GM23338 (cell line): ENCODE results near the gene CHRD. TPM values are rescaled to one million over a fixed set of nuclear protein-coding genes. Genes with fewer than 3 reads are reported as not detected.

Source experiments
- ATAC-seq: fragments of 200-7000 bp; cut with Tn5 transposase; 3 replicates; pipeline ENCODE4 v1.9.1; 2020
- DNase-seq: peaks from one replicate; pipeline ENCODE4 v3.0.0-alpha.2; 2015; ENCODE audit warnings: low spot score
- H2AFZ ChIP-seq: fragments of 200-600 bp; sonication (generic); 2 replicates; pipeline ENCODE4 v1.8.0; 2016; ENCODE audit warnings: antibody characterized with exemption, mild to moderate bottlenecking, moderate library complexity
- H3F3A ChIP-seq: fragments of 200-600 bp; sonication (generic); replicated peaks from 2 replicates; pipeline ENCODE4 v1.8.0; 2017; ENCODE audit warnings: antibody characterized with exemption, mixed run types, low read depth
- H3K27ac ChIP-seq: fragments of 200-600 bp; sonication (generic); 2 replicates; pipeline ENCODE4 v1.6.1; 2016; ENCODE audit warnings: low read depth
- H3K27me3 ChIP-seq: fragments of 200-600 bp; sonication (generic); 2 replicates; pipeline ENCODE4 v1.8.0; 2016; ENCODE audit warnings: mild to moderate bottlenecking, mixed run types, moderate library complexity; ENCODE audit not compliant: insufficient read depth
- H3K36me3 ChIP-seq: fragments of 200-600 bp; sonication (generic); 2 replicates; pipeline ENCODE4 v1.8.0; 2016; ENCODE audit warnings: mild to moderate bottlenecking; ENCODE audit not compliant: insufficient read depth
- H3K4me1 ChIP-seq: fragments of 200-600 bp; sonication (generic); 2 replicates; pipeline ENCODE4 v1.8.0; 2016; ENCODE audit warnings: mild to moderate bottlenecking, moderate library complexity; ENCODE audit not compliant: insufficient read depth
- H3K4me2 ChIP-seq: fragments of 200-600 bp; sonication (generic); 2 replicates; pipeline ENCODE4 v1.7.1; 2017; ENCODE audit warnings: mixed run types
- H3K4me3 ChIP-seq: fragments of 200-600 bp; sonication (generic); 2 replicates; pipeline ENCODE4 v1.6.1; 2016; ENCODE audit warnings: mixed run types
- H3K79me2 ChIP-seq: fragments of 200-600 bp; sonication (generic); replicated peaks from 2 replicates; pipeline ENCODE4 v1.8.0; 2017; ENCODE audit warnings: mild to moderate bottlenecking; ENCODE audit not compliant: insufficient read depth
- H3K9me2 ChIP-seq: fragments of 200-600 bp; sonication (generic); 2 replicates; pipeline ENCODE4 v1.8.0; 2017; ENCODE audit not compliant: insufficient read depth
- H4K20me1 ChIP-seq: fragments of 200-600 bp; sonication (generic); replicated peaks from 2 replicates; pipeline ENCODE4 v1.8.0; 2017; ENCODE audit warnings: mild to moderate bottlenecking; ENCODE audit not compliant: insufficient read depth
- H3K27ac Mint-ChIP-seq: 2 replicates; pipeline ENCODE4 v1.8.0; 2020; ENCODE audit warnings: inconsistent platforms, mild to moderate bottlenecking, moderate library complexity, mixed read lengths
- H3K27me3 Mint-ChIP-seq: 3 replicates; pipeline ENCODE4 v1.8.0; 2022; ENCODE audit warnings: low read depth, mild to moderate bottlenecking, moderate library complexity, mixed read lengths, inconsistent platforms; ENCODE audit not compliant: insufficient read depth, poor library complexity
- H3K36me3 Mint-ChIP-seq: 3 replicates; pipeline ENCODE4 v1.8.0; 2021; ENCODE audit warnings: low read depth, mild to moderate bottlenecking, inconsistent platforms, moderate library complexity, mixed read lengths
- H3K4me1 Mint-ChIP-seq: 3 replicates; pipeline ENCODE4 v1.8.0; 2020; ENCODE audit warnings: mild to moderate bottlenecking, inconsistent platforms, mixed read lengths
- H3K4me3 Mint-ChIP-seq: 3 replicates; pipeline ENCODE4 v1.8.0; 2021; ENCODE audit warnings: moderate library complexity, mild to moderate bottlenecking, inconsistent platforms, mixed read lengths
- H3K9me3 Mint-ChIP-seq: 3 replicates; pipeline ENCODE4 v1.8.0; 2020; ENCODE audit warnings: moderate library complexity, mild to moderate bottlenecking, inconsistent platforms, mixed read lengths
- EZH2 ChIP-seq: fragments of 200-600 bp; sonication (generic); IDR thresholded peaks from one replicate; pipeline ENCODE4 v1.8.0; 2017; ENCODE audit warnings: antibody characterized with exemption, mild to moderate bottlenecking, low read depth; ENCODE audit not compliant: unreplicated experiment
- EZH2phosphoT487 ChIP-seq: fragments of 200-600 bp; sonication (generic); IDR thresholded peaks from one replicate; pipeline ENCODE4 v1.8.1; 2018; ENCODE audit warnings: antibody characterized with exemption; ENCODE audit not compliant: unreplicated experiment
- NANOG ChIP-seq: IDR thresholded peaks from 2 replicates; pipeline ENCODE4 v1.6.1; 2016; ENCODE audit warnings: antibody characterized with exemption, borderline replicate concordance
- POLR2AphosphoS5 ChIP-seq: IDR thresholded peaks from 2 replicates; pipeline ENCODE4 v1.6.1; 2016; ENCODE audit warnings: antibody characterized with exemption, low read depth
- ZNF114 ChIP-seq: fragments of 250-450 bp; sonication (Bioruptor Pico); IDR thresholded peaks from 2 replicates; pipeline ENCODE4 v1.5.0; 2020; ENCODE audit warnings: mild to moderate bottlenecking, moderate library complexity
- ZNF331 ChIP-seq: fragments of 250-450 bp; sonication (Bioruptor Pico); IDR thresholded peaks from 2 replicates; pipeline ENCODE4 v1.5.0; 2020; ENCODE audit warnings: low read depth, mild to moderate bottlenecking, moderate library complexity
- polyA plus RNA-seq: library from polyadenylated mRNA; unstranded; fragments of >200 nt; fragmentation: Nextera tagmentation; extraction: Ambion mirVana; gene quantifications from 2 replicates; pipeline ENCODE4 v1.2.1, GENCODE V29; 2016
- total RNA-seq: library from RNA; depleted of rRNA; stranded (reverse); fragments of >200 nt; shearing (Covaris generic); gene quantifications from 2 replicates; pipeline ENCODE4 v1.2.3, GENCODE V29; 2014
- TF ChIP-seq, protein P1 (sequence below): fragments of 250-450 bp; sonication (Bioruptor Pico); IDR thresholded peaks from 2 replicates; pipeline ENCODE4 v1.5.0; 2020; ENCODE audit warnings: mild to moderate bottlenecking, moderate library complexity

The CHRD gene
- total and polyA plus RNA-seq, 2 experiments from 2014 or later: 0.34 to 0.66 TPM

DNA sequence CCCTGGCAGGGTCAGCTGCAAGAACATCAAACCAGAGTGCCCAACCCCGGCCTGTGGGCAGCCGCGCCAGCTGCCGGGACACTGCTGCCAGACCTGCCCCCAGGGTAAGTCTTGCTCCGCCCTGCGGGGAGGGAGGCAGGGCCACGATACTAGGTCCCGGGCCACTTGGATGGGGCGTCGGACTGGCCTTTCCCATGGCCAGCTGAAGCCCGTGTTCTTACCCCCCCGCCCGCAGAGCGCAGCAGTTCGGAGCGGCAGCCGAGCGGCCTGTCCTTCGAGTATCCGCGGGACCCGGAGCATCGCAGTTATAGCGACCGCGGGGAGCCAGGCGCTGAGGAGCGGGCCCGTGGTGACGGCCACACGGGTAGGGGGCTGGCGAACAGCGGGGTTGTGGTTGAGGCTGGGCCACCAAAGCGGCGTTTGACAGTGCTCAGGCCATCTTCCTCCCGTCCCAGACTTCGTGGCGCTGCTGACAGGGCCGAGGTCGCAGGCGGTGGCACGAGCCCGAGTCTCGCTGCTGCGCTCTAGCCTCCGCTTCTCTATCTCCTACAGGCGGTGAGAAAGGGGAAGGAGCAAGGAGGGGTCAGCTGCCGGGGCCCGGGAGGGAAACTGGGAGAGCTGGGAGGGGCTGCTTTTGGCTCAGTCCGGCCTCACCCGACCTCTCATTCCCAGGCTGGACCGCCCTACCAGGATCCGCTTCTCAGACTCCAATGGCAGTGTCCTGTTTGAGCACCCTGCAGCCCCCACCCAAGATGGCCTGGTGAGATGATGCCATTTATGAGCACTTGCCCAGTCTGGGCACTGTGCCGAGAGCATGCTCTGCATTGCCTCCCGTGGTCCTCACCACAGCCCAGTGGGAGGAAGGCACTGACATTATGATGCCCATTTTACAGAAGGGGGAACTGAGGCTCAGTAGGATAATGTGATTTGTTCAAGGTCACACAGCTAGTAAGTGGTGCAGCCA lies 1.7 kb downstream of the CHRD start:
- Mint-ChIP-seq H3K4me3 (peak overlapping the region; percentile 76), H3K27ac (no peak overlapping the region), H3K4me1 (peaks cover 29% of the 10 kb centered on the region), H3K9me3 (no peaks in the 10 kb centered on the region), H3K36me3 (no peaks in the 10 kb centered on the region), H3K27me3 (peaks cover 58% of the 10 kb centered on the region)
- Histone ChIP-seq H3K79me2 (no peaks in the 10 kb centered on the region), H2AFZ (peak overlapping the region; percentile 72), H4K20me1 (no peaks in the 10 kb centered on the region), H3K4me3 (peak overlapping the region; percentile 64), H3K27ac (no peak overlapping the region), H3K9me2 (no peaks in the 10 kb centered on the region), H3K4me1 (peaks cover 24% of the 10 kb centered on the region), H3K27me3 (peaks cover 66% of the 10 kb centered on the region), H3K4me2 (peak overlapping the region; percentile 87), H3F3A (0 out of 2 replicates have a peak, but pooled peaks cover 4% of the 10 kb centered on the region), H3K36me3 (no peaks in the 10 kb centered on the region)
- peak; percentile 34 for ATAC-seq
- peak; percentile 69 for DNase-seq
- TF ChIP-seq ZNF114 (CRISPR knock-in tag): no peak
- TF ChIP-seq EZH2: peak; percentile 92
- TF ChIP-seq EZH2phosphoT487: peak; percentile 71

DNA sequence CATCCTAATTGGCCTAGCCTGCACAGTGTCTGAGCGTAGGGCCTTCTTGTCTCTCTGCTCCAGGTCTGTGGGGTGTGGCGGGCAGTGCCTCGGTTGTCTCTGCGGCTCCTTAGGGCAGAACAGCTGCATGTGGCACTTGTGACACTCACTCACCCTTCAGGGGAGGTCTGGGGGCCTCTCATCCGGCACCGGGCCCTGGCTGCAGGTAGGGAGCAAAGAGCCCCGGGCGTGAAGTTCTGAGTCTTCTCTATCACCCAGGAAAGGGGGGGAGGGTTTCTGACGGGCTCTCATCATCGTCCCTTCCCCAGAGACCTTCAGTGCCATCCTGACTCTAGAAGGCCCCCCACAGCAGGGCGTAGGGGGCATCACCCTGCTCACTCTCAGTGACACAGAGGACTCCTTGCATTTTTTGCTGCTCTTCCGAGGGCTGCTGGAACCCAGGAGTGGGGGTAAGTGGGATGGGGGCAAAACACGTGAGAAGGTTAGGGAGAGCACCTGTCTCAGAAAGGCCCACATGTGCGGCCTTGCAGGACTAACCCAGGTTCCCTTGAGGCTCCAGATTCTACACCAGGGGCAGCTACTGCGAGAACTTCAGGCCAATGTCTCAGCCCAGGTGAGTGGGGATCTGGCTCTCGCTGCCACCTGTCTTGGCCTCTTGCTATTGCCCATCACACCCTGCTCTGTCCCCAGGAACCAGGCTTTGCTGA lies 2.6 kb downstream of the CHRD start:
- no peak for ATAC-seq
- peaks cover 63% of the 10 kb centered on the region for H3K27me3 ChIP-seq
- peaks cover 54% of the 10 kb centered on the region for H3K27me3 Mint-ChIP-seq
- TF ChIP-seq POLR2AphosphoS5: no peak
- TF ChIP-seq NANOG: no peak
- no peaks in the 10 kb centered on the region for H3K9me3 Mint-ChIP-seq
- H3K36me3 Mint-ChIP-seq: no peaks in the 10 kb centered on the region
- no peaks in the 10 kb centered on the region for H3K79me2 ChIP-seq
- no peak overlapping the region; the same call in 2 of the 3 replicates for H3K4me3 Mint-ChIP-seq
- peaks cover 16% of the 10 kb centered on the region for H3K4me1 ChIP-seq
- no peak overlapping the region for H3K4me3 ChIP-seq
- peaks cover 21% of the 10 kb centered on the region for H3K4me1 Mint-ChIP-seq
- no peak overlapping the region for H3K27ac ChIP-seq
- H3F3A ChIP-seq: 0 out of 2 replicates have a peak, but pooled peaks cover 4% of the 10 kb centered on the region
- H4K20me1 ChIP-seq: no peaks in the 10 kb centered on the region
- H3K36me3 ChIP-seq: no peaks in the 10 kb centered on the region
- no peak for DNase-seq
- no peak overlapping the region for H3K4me2 ChIP-seq
- no peaks in the 10 kb centered on the region for H3K9me2 ChIP-seq
- no peak overlapping the region for H2AFZ ChIP-seq
- H3K27ac Mint-ChIP-seq: no peak overlapping the region

DNA sequence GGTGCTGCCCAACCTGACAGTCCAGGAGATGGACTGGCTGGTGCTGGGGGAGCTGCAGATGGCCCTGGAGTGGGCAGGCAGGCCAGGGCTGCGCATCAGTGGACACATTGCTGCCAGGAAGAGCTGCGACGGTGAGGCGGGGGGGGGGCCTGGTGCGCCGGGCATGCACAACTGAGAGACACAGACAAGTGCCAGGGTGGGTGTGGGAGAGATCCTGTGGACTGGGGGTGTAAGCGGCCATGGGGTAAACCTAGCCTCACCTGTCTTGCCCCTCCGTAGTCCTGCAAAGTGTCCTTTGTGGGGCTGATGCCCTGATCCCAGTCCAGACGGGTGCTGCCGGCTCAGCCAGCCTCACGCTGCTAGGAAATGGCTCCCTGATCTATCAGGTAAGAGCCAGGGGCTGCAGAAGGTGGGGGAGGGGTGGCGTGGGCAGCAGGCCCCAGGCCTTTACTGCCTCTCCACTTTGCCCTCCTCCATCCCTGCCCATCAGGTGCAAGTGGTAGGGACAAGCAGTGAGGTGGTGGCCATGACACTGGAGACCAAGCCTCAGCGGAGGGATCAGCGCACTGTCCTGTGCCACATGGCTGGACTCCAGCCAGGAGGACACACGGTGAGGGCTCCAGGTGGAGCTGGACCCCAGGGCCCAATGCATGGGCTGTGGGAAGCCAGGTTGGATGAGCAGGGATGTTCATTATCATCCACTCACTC lies 3.3 kb downstream of the CHRD start:
- no peaks in the 10 kb centered on the region for H3K9me2 ChIP-seq
- Mint-ChIP-seq H3K36me3 (no peaks in the 10 kb centered on the region), H3K9me3 (no peaks in the 10 kb centered on the region), H3K4me3 (no peak overlapping the region), H3K4me1 (peaks cover 14% of the 10 kb centered on the region), H3K27me3 (peaks cover 48% of the 10 kb centered on the region), H3K27ac (no peak overlapping the region)
- H3K27ac ChIP-seq: no peak overlapping the region
- H4K20me1 ChIP-seq: no peaks in the 10 kb centered on the region
- ATAC-seq (no peak), DNase-seq (no peak)
- H3K4me1 ChIP-seq: peaks cover 9% of the 10 kb centered on the region; the same call in 1 of the 2 replicates
- H3F3A ChIP-seq: 0 out of 2 replicates have a peak, but pooled peaks cover 4% of the 10 kb centered on the region
- H2AFZ ChIP-seq: no peak overlapping the region
- H3K4me2 ChIP-seq: no peak overlapping the region
- H3K4me3 ChIP-seq: no peak overlapping the region
- H3K79me2 ChIP-seq: no peaks in the 10 kb centered on the region
- H3K27me3 ChIP-seq: peaks cover 56% of the 10 kb centered on the region
- H3K36me3 ChIP-seq: no peaks in the 10 kb centered on the region
- TF ChIP-seq, protein P1, sequence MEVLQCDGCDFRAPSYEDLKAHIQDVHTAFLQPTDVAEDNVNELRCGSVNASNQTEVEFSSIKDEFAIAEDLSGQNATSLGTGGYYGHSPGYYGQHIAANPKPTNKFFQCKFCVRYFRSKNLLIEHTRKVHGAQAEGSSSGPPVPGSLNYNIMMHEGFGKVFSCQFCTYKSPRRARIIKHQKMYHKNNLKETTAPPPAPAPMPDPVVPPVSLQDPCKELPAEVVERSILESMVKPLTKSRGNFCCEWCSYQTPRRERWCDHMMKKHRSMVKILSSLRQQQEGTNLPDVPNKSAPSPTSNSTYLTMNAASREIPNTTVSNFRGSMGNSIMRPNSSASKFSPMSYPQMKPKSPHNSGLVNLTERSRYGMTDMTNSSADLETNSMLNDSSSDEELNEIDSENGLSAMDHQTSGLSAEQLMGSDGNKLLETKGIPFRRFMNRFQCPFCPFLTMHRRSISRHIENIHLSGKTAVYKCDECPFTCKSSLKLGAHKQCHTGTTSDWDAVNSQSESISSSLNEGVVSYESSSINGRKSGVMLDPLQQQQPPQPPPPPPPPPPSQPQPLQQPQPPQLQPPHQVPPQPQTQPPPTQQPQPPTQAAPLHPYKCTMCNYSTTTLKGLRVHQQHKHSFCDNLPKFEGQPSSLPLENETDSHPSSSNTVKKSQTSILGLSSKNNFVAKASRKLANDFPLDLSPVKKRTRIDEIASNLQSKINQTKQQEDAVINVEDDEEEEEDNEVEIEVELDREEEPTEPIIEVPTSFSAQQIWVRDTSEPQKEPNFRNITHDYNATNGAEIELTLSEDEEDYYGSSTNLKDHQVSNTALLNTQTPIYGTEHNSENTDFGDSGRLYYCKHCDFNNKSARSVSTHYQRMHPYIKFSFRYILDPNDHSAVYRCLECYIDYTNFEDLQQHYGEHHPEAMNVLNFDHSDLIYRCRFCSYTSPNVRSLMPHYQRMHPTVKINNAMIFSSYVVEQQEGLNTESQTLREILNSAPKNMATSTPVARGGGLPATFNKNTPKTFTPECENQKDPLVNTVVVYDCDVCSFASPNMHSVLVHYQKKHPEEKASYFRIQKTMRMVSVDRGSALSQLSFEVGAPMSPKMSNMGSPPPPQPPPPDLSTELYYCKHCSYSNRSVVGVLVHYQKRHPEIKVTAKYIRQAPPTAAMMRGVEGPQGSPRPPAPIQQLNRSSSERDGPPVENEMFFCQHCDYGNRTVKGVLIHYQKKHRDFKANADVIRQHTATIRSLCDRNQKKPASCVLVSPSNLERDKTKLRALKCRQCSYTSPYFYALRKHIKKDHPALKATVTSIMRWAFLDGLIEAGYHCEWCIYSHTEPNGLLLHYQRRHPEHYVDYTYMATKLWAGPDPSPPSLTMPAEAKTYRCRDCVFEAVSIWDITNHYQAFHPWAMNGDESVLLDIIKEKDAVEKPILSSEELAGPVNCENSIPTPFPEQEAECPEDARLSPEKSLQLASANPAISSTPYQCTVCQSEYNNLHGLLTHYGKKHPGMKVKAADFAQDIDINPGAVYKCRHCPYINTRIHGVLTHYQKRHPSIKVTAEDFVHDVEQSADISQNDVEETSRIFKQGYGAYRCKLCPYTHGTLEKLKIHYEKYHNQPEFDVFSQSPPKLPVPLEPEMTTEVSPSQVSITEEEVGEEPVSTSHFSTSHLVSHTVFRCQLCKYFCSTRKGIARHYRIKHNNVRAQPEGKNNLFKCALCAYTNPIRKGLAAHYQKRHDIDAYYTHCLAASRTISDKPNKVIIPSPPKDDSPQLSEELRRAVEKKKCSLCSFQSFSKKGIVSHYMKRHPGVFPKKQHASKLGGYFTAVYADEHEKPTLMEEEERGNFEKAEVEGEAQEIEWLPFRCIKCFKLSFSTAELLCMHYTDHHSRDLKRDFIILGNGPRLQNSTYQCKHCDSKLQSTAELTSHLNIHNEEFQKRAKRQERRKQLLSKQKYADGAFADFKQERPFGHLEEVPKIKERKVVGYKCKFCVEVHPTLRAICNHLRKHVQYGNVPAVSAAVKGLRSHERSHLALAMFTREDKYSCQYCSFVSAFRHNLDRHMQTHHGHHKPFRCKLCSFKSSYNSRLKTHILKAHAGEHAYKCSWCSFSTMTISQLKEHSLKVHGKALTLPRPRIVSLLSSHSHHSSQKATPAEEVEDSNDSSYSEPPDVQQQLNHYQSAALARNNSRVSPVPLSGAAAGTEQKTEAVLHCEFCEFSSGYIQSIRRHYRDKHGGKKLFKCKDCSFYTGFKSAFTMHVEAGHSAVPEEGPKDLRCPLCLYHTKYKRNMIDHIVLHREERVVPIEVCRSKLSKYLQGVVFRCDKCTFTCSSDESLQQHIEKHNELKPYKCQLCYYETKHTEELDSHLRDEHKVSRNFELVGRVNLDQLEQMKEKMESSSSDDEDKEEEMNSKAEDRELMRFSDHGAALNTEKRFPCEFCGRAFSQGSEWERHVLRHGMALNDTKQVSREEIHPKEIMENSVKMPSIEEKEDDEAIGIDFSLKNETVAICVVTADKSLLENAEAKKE (CRISPR knock-in tag): no peak
- TF ChIP-seq EZH2 (no peak), NANOG (no peak), ZNF331 (CRISPR knock-in tag) (no peak), EZH2phosphoT487 (no peak)
